CD14-positive monocyte (primary cell): ENCODE data around the gene VDAC2. TPM values are rescaled to one million over a fixed set of nuclear protein-coding genes. Genes with fewer than 3 reads are reported as not detected.
"Not testable (repeated sequence)": the region's sequence is repeated elsewhere in the genome, so short reads cannot be mapped to it uniquely, and the experiment has no call there.

Experiments
- DNase-seq, 3 donors: peaks; one replicate each; pipeline ENCODE4 v3.0.0-alpha.2; 2011 to 2022
- H2AFZ ChIP-seq: 2 replicates; pipeline ENCODE4 v1.6.0; 2012; ENCODE audit warnings: mild to moderate bottlenecking, low read depth, low read length, inconsistent platforms; ENCODE audit not compliant: insufficient read depth, poor library complexity, severe bottlenecking
- H3K27ac ChIP-seq, 2 donors: 1 replicate in 1 of 2; 2 replicates in 1 of 2; pipeline ENCODE4 v1.5.1; 2012 to 2013; ENCODE audit warnings: low read length in 2 of 2, control low read depth in 1 of 2, inconsistent platforms in 1 of 2, low read depth in 1 of 2, mild to moderate bottlenecking in 1 of 2
- H3K27me3 ChIP-seq, 2 donors: one replicate each; pipeline versions ENCODE4 v1.6.0 to v1.6.1; 2011 to 2013; ENCODE audit warnings: low read length in 2 of 2; ENCODE audit not compliant: control insufficient read depth in 2 of 2, insufficient read depth in 2 of 2
- H3K36me3 ChIP-seq, 2 donors: replicated peaks in 1 of 2; 1 replicate in 1 of 2; 2 replicates in 1 of 2; pipeline versions ENCODE4 v1.5.1 to v1.6.1; 2012 to 2013; ENCODE audit warnings: low read length in 2 of 2, control low read depth in 1 of 2, inconsistent platforms in 1 of 2, mild to moderate bottlenecking in 1 of 2; ENCODE audit not compliant: insufficient read depth in 2 of 2, control insufficient read depth in 1 of 2
- H3K4me1 ChIP-seq, 2 donors: 1 replicate in 1 of 2; 2 replicates in 1 of 2; pipeline versions ENCODE4 v1.5.1 to v1.6.1; 2012 to 2013; ENCODE audit warnings: low read length in 2 of 2, control low read depth in 1 of 2, inconsistent platforms in 1 of 2, mild to moderate bottlenecking in 1 of 2, moderate library complexity in 1 of 2; ENCODE audit not compliant: insufficient read depth in 2 of 2, control insufficient read depth in 1 of 2
- H3K4me2 ChIP-seq: replicated peaks from 2 replicates; pipeline ENCODE3; 2012; ENCODE audit warnings: low read length, moderate library complexity, mild to moderate bottlenecking; ENCODE audit not compliant: poor library complexity, severe bottlenecking; ENCODE audit errors: extremely low read depth
- H3K4me3 ChIP-seq, 3 experiments: fragments of 200-600 bp in 1 of 3; sonication (generic) in 1 of 3; replicated peaks in 1 of 3; 1 replicate in 2 of 3; 2 replicates in 1 of 3; pipeline ENCODE4 v1.5.1; 2011 to 2013; ENCODE audit warnings: low read length in 3 of 3, mild to moderate bottlenecking in 3 of 3, control low read depth in 2 of 3, low read depth in 2 of 3, inconsistent platforms in 1 of 3, moderate library complexity in 1 of 3
- H3K79me2 ChIP-seq: 2 replicates; pipeline ENCODE4 v1.6.0; 2012; ENCODE audit warnings: mild to moderate bottlenecking, control low read depth, inconsistent platforms, low read length, moderate library complexity; ENCODE audit not compliant: insufficient read depth
- H3K9ac ChIP-seq: 2 replicates; pipeline ENCODE4 v1.6.0; 2017; ENCODE audit warnings: low read length, mild to moderate bottlenecking; ENCODE audit not compliant: insufficient read depth, poor library complexity, severe bottlenecking
- H3K9me3 ChIP-seq, 2 donors: replicated peaks in 1 of 2; 1 replicate in 1 of 2; 2 replicates in 1 of 2; pipeline versions ENCODE4 v1.5.1 to v1.6.1; 2012 to 2013; ENCODE audit warnings: low read length in 2 of 2, control low read depth in 1 of 2; ENCODE audit not compliant: control insufficient read depth in 1 of 2, insufficient read depth in 1 of 2
- H4K20me1 ChIP-seq: 2 replicates; pipeline ENCODE4 v1.6.0; 2012; ENCODE audit warnings: mild to moderate bottlenecking, low read length, control low read depth, moderate library complexity; ENCODE audit not compliant: insufficient read depth
- H3K27ac Mint-ChIP-seq, 7 donors: one replicate each; pipeline ENCODE4 v1.8.0; 2020; ENCODE audit warnings: mild to moderate bottlenecking in 7 of 7, mixed read lengths in 7 of 7, moderate library complexity in 6 of 7, inconsistent platforms in 2 of 7
- H3K27me3 Mint-ChIP-seq, 3 donors: one replicate each; pipeline ENCODE4 v1.8.0; 2021 to 2022; ENCODE audit warnings: low read depth in 3 of 3, mild to moderate bottlenecking in 3 of 3, mixed read lengths in 3 of 3, moderate library complexity in 3 of 3, inconsistent platforms in 1 of 3
- H3K36me3 Mint-ChIP-seq, 2 donors: one replicate each; pipeline ENCODE4 v1.8.0; 2020; ENCODE audit warnings: mixed read lengths in 2 of 2, inconsistent platforms in 1 of 2, mild to moderate bottlenecking in 1 of 2
- H3K4me1 Mint-ChIP-seq: one replicate; pipeline ENCODE4 v1.8.0; 2020; ENCODE audit warnings: mild to moderate bottlenecking, mixed read lengths
- H3K4me3 Mint-ChIP-seq, 2 donors: one replicate each; pipeline ENCODE4 v1.8.0; 2020; ENCODE audit warnings: mild to moderate bottlenecking in 2 of 2, mixed read lengths in 2 of 2, moderate library complexity in 1 of 2
- H3K9me3 Mint-ChIP-seq, 7 donors: one replicate each; pipeline ENCODE4 v1.8.0; 2020 to 2022; ENCODE audit warnings: mixed read lengths in 7 of 7, mild to moderate bottlenecking in 6 of 7, moderate library complexity in 6 of 7, inconsistent platforms in 2 of 7
- CTCF ChIP-seq: fragments of 200-600 bp; IDR thresholded peaks from one replicate; pipeline ENCODE4 v1.8.0; 2022; ENCODE audit warnings: antibody characterized with exemption, mild to moderate bottlenecking
- WGBS: methylation state at CpG from one replicate; pipeline ENCODE4 v1.1.5; 2013; ENCODE audit warnings: missing lambda C conversion rate; ENCODE audit not compliant: insufficient coverage; 5-methylcytosine and 5-hydroxymethylcytosine counted together
- intact Hi-C, 2 donors: fragments of 100-400 bp; cut with micrococcal nuclease; formaldehyde crosslinking; loops; one replicate each; pipeline versions ENCODE4 v1.15.0 to v1.15.1; 2023
- polyA plus RNA-seq, 3 donors: library from polyadenylated mRNA; depleted of rRNA in 1 of 3; unstranded in 2 of 3; stranded (reverse) in 1 of 3; fragments of 300-500 nt in 2 of 3; fragments of >200 nt in 1 of 3; fragmentation: Illumina TruSeq in 2 of 3; gene quantifications; 1 replicate in 2 of 3; 2 replicates in 1 of 3; pipeline ENCODE4 v1.2.3, GENCODE V29; 2012 to 2021

VDAC2 gene
- polyA plus RNA-seq, 3 donors = 71.2 to 154 (median 139) TPM

- peak overlapping the region in 6 of 7 donors; percentile 29 to 85 (median 56) for H3K27ac Mint-ChIP-seq
- Histone ChIP-seq H3K27me3 (no peaks in the 10 kb centered on the region), H3K4me2 (no peak overlapping the region), H3K4me3 (no peak overlapping the region), H3K79me2 (no peaks in the 10 kb centered on the region), H3K27ac (no peak overlapping the region), H3K36me3 (peaks cover 0 to 8% of the 10 kb centered on the region in 2 donors), H4K20me1 (peaks cover 12% of the 10 kb centered on the region), H3K4me1 (peaks cover 19 to 22% of the 10 kb centered on the region in 2 donors), H3K9ac (no peak overlapping the region), H3K9me3 (no peaks in the 10 kb centered on the region), H2AFZ (no peak overlapping the region)
- 97% methylated on average over 8 of the region's 12 CpGs for WGBS
- peak in 1 of 3 donors; percentile 37 for DNase-seq
- peaks cover 0 to 1% (median 0%) of the 10 kb centered on the region in 3 donors for H3K27me3 Mint-ChIP-seq
- TF ChIP-seq CTCF = no peak
- peaks cover 9 to 17% of the 10 kb centered on the region in 2 donors for H3K36me3 Mint-ChIP-seq
- H3K4me3 Mint-ChIP-seq = no peak overlapping the region
- H3K4me1 Mint-ChIP-seq = peaks cover 23% of the 10 kb centered on the region
- no peaks in the 10 kb centered on the region for H3K9me3 Mint-ChIP-seq
- intact Hi-C loops = loop anchor here (2.0 to 5.0 kb wide), 2 partner anchors 41 to 43 kb away; no protein-coding TSS in a partner anchor
Measured at GRCh38 chr10:75189266-75190096, 21.1 kb upstream of the VDAC2 start.

- peak overlapping the region; percentile 69 to 87 for H3K27ac ChIP-seq
- peaks cover 0 to 2% (median 0%) of the 10 kb centered on the region in 3 donors for H3K27me3 Mint-ChIP-seq
- H3K27ac Mint-ChIP-seq = peak overlapping the region; percentile 96 to 99 (median 99)
- H3K36me3 Mint-ChIP-seq = peaks cover 11 to 13% of the 10 kb centered on the region in 2 donors
- peaks cover 19 to 22% of the 10 kb centered on the region in 2 donors for H3K4me1 ChIP-seq
- H3K27me3 ChIP-seq = no peaks in the 10 kb centered on the region
- H4K20me1 ChIP-seq = peaks cover 8% of the 10 kb centered on the region
- H3K4me3 Mint-ChIP-seq = peak overlapping the region; percentile 69 to 87
- 21% methylated on average over 6 of the region's 10 CpGs for WGBS
- H3K9me3 Mint-ChIP-seq = no peaks in the 10 kb centered on the region
- no peak for TF ChIP-seq CTCF
- peak; percentile 87 to 93 (median 91) for DNase-seq
- peaks cover 23% of the 10 kb centered on the region for H3K4me1 Mint-ChIP-seq
- H3K36me3 ChIP-seq = no peaks in the 10 kb centered on the region
- peak overlapping the region; percentile 46 for H3K4me2 ChIP-seq
- intact Hi-C loops = no loop called here
- peak overlapping the region in 1 of 3 experiments; percentile 7 for H3K4me3 ChIP-seq
- no peaks in the 10 kb centered on the region for H3K9me3 ChIP-seq
- H2AFZ ChIP-seq = no peak overlapping the region
- no peaks in the 10 kb centered on the region for H3K79me2 ChIP-seq
- H3K9ac ChIP-seq = no peak overlapping the region
Measured at GRCh38 chr10:75191821-75192568, 18.6 kb upstream of the VDAC2 start.

GRCh38 chr10:75194625-75195024 is 16.0 kb upstream of the VDAC2 start:
- H3K27me3 ChIP-seq, H3K4me3 ChIP-seq, intact Hi-C loops, H3K79me2 ChIP-seq, H2AFZ ChIP-seq, H3K9me3 Mint-ChIP-seq, H3K9ac ChIP-seq, H3K27me3 Mint-ChIP-seq, H3K36me3 ChIP-seq, H3K4me3 Mint-ChIP-seq, H3K4me2 ChIP-seq, H3K27ac Mint-ChIP-seq, H4K20me1 ChIP-seq, H3K27ac ChIP-seq, DNase-seq, H3K9me3 ChIP-seq: not testable (repeated sequence)
- peaks cover 19 to 22% of the 10 kb centered on the region in 2 donors for H3K4me1 ChIP-seq
- H3K4me1 Mint-ChIP-seq = peaks cover 23% of the 10 kb centered on the region
- 94% methylated on average over 2 of the region's 4 CpGs for WGBS
- peaks cover 11 to 13% of the 10 kb centered on the region in 2 donors for H3K36me3 Mint-ChIP-seq
